ENCODE measurements around the gene EPN1. TPM values are rescaled to one million over a fixed set of nuclear protein-coding genes. Genes with fewer than 3 reads are reported as not detected.

The EPN1 gene
- total and polyA plus RNA-seq, 2 experiments from 2014 or later: 47.1 to 223 TPM

DNA sequence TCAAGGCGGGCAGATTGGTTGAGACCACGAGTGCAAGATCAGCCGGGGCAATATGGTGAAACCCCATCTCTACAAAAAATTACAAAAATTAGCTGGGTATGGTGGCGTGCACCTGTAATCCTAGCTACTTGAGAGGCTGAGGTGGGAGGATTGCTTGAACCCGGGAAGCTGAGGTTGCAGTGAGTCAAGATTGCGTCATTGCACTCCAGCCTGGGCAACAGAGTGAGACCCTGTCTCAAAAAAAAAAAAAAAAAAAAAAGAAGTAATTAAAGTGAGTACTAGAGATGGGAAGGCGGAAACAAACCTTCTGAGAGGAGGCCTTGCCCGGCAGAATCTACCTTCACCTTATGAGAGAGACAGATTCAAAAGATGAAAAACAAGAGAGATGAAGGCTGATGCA, 48.5 kb downstream of the EPN1 start:
- Histone ChIP-seq H3K27me3 (ENCODE audit: insufficient read depth) (no peaks in the 10 kb centered on the region), H3K4me1 (ENCODE audit: insufficient read depth) (no peaks in the 10 kb centered on the region), H4K20me1 (replicated peaks; ENCODE audit: insufficient read depth) (no peaks in the 10 kb centered on the region), H3K9me2 (ENCODE audit: insufficient read depth) (no peaks in the 10 kb centered on the region), H3K79me2 (replicated peaks; ENCODE audit: insufficient read depth) (no peaks in the 10 kb centered on the region), H3K4me3 (no peak overlapping the region), H3K36me3 (ENCODE audit: insufficient read depth) (no peaks in the 10 kb centered on the region; the same call in 1 of the 2 replicates), H3K27ac (ENCODE audit: low read depth) (no peak overlapping the region), H2AFZ (no peak overlapping the region), H3K4me2 (no peak overlapping the region), H3F3A (replicated peaks; ENCODE audit: low read depth) (no peaks in the 10 kb centered on the region)
- Mint-ChIP-seq H3K36me3 (ENCODE audit: low read depth) (peaks cover 44% of the 10 kb centered on the region), H3K27me3 (ENCODE audit: insufficient read depth, low read depth, poor library complexity) (peaks cover 1% of the 10 kb centered on the region), H3K4me3 (no peak overlapping the region), H3K9me3 (peaks cover 95% of the 10 kb centered on the region), H3K27ac (no peak overlapping the region), H3K4me1 (no peaks in the 10 kb centered on the region)
- TF ChIP-seq, protein P1, sequence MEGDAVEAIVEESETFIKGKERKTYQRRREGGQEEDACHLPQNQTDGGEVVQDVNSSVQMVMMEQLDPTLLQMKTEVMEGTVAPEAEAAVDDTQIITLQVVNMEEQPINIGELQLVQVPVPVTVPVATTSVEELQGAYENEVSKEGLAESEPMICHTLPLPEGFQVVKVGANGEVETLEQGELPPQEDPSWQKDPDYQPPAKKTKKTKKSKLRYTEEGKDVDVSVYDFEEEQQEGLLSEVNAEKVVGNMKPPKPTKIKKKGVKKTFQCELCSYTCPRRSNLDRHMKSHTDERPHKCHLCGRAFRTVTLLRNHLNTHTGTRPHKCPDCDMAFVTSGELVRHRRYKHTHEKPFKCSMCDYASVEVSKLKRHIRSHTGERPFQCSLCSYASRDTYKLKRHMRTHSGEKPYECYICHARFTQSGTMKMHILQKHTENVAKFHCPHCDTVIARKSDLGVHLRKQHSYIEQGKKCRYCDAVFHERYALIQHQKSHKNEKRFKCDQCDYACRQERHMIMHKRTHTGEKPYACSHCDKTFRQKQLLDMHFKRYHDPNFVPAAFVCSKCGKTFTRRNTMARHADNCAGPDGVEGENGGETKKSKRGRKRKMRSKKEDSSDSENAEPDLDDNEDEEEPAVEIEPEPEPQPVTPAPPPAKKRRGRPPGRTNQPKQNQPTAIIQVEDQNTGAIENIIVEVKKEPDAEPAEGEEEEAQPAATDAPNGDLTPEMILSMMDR (conservative IDR thresholded peaks at IDR 0.05; ENCODE audit: low read depth in 2 of 2): no peak
- no peak for TF ChIP-seq CREB1 (CRISPR knock-in tag; IDR thresholded peaks at IDR 0.05; ENCODE audit: low read depth)
- TF ChIP-seq JUNB (IDR thresholded peaks at IDR 0.05; ENCODE audit: unreplicated experiment): no peak
- TF ChIP-seq STAT1 (IDR thresholded peaks at IDR 0.05; ENCODE audit: unreplicated experiment): no peak
- TF ChIP-seq EZH2 (IDR thresholded peaks at IDR 0.05; ENCODE audit: low read depth, unreplicated experiment): no peak
- TF ChIP-seq, protein P2, sequence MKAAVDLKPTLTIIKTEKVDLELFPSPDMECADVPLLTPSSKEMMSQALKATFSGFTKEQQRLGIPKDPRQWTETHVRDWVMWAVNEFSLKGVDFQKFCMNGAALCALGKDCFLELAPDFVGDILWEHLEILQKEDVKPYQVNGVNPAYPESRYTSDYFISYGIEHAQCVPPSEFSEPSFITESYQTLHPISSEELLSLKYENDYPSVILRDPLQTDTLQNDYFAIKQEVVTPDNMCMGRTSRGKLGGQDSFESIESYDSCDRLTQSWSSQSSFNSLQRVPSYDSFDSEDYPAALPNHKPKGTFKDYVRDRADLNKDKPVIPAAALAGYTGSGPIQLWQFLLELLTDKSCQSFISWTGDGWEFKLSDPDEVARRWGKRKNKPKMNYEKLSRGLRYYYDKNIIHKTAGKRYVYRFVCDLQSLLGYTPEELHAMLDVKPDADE (IDR thresholded peaks at IDR 0.05): no peak
- TF ChIP-seq, protein P3, sequence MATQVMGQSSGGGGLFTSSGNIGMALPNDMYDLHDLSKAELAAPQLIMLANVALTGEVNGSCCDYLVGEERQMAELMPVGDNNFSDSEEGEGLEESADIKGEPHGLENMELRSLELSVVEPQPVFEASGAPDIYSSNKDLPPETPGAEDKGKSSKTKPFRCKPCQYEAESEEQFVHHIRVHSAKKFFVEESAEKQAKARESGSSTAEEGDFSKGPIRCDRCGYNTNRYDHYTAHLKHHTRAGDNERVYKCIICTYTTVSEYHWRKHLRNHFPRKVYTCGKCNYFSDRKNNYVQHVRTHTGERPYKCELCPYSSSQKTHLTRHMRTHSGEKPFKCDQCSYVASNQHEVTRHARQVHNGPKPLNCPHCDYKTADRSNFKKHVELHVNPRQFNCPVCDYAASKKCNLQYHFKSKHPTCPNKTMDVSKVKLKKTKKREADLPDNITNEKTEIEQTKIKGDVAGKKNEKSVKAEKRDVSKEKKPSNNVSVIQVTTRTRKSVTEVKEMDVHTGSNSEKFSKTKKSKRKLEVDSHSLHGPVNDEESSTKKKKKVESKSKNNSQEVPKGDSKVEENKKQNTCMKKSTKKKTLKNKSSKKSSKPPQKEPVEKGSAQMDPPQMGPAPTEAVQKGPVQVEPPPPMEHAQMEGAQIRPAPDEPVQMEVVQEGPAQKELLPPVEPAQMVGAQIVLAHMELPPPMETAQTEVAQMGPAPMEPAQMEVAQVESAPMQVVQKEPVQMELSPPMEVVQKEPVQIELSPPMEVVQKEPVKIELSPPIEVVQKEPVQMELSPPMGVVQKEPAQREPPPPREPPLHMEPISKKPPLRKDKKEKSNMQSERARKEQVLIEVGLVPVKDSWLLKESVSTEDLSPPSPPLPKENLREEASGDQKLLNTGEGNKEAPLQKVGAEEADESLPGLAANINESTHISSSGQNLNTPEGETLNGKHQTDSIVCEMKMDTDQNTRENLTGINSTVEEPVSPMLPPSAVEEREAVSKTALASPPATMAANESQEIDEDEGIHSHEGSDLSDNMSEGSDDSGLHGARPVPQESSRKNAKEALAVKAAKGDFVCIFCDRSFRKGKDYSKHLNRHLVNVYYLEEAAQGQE (IDR thresholded peaks at IDR 0.05; ENCODE audit: unreplicated experiment): no peak
- no peak for TF ChIP-seq ZNF331 (CRISPR knock-in tag; IDR thresholded peaks at IDR 0.05; ENCODE audit: low read depth)
- TF ChIP-seq ZNF114 (CRISPR knock-in tag; IDR thresholded peaks at IDR 0.05): no peak
- no peak for TF ChIP-seq EZH2phosphoT487 (IDR thresholded peaks at IDR 0.05; ENCODE audit: unreplicated experiment)
- no peak for TF ChIP-seq NANOG (IDR thresholded peaks at IDR 0.05; ENCODE audit: borderline replicate concordance)
- TF ChIP-seq POLR2AphosphoS5 (IDR thresholded peaks at IDR 0.05; ENCODE audit: low read depth): no peak
- TF ChIP-seq, protein P4, sequence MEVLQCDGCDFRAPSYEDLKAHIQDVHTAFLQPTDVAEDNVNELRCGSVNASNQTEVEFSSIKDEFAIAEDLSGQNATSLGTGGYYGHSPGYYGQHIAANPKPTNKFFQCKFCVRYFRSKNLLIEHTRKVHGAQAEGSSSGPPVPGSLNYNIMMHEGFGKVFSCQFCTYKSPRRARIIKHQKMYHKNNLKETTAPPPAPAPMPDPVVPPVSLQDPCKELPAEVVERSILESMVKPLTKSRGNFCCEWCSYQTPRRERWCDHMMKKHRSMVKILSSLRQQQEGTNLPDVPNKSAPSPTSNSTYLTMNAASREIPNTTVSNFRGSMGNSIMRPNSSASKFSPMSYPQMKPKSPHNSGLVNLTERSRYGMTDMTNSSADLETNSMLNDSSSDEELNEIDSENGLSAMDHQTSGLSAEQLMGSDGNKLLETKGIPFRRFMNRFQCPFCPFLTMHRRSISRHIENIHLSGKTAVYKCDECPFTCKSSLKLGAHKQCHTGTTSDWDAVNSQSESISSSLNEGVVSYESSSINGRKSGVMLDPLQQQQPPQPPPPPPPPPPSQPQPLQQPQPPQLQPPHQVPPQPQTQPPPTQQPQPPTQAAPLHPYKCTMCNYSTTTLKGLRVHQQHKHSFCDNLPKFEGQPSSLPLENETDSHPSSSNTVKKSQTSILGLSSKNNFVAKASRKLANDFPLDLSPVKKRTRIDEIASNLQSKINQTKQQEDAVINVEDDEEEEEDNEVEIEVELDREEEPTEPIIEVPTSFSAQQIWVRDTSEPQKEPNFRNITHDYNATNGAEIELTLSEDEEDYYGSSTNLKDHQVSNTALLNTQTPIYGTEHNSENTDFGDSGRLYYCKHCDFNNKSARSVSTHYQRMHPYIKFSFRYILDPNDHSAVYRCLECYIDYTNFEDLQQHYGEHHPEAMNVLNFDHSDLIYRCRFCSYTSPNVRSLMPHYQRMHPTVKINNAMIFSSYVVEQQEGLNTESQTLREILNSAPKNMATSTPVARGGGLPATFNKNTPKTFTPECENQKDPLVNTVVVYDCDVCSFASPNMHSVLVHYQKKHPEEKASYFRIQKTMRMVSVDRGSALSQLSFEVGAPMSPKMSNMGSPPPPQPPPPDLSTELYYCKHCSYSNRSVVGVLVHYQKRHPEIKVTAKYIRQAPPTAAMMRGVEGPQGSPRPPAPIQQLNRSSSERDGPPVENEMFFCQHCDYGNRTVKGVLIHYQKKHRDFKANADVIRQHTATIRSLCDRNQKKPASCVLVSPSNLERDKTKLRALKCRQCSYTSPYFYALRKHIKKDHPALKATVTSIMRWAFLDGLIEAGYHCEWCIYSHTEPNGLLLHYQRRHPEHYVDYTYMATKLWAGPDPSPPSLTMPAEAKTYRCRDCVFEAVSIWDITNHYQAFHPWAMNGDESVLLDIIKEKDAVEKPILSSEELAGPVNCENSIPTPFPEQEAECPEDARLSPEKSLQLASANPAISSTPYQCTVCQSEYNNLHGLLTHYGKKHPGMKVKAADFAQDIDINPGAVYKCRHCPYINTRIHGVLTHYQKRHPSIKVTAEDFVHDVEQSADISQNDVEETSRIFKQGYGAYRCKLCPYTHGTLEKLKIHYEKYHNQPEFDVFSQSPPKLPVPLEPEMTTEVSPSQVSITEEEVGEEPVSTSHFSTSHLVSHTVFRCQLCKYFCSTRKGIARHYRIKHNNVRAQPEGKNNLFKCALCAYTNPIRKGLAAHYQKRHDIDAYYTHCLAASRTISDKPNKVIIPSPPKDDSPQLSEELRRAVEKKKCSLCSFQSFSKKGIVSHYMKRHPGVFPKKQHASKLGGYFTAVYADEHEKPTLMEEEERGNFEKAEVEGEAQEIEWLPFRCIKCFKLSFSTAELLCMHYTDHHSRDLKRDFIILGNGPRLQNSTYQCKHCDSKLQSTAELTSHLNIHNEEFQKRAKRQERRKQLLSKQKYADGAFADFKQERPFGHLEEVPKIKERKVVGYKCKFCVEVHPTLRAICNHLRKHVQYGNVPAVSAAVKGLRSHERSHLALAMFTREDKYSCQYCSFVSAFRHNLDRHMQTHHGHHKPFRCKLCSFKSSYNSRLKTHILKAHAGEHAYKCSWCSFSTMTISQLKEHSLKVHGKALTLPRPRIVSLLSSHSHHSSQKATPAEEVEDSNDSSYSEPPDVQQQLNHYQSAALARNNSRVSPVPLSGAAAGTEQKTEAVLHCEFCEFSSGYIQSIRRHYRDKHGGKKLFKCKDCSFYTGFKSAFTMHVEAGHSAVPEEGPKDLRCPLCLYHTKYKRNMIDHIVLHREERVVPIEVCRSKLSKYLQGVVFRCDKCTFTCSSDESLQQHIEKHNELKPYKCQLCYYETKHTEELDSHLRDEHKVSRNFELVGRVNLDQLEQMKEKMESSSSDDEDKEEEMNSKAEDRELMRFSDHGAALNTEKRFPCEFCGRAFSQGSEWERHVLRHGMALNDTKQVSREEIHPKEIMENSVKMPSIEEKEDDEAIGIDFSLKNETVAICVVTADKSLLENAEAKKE (CRISPR knock-in tag; IDR thresholded peaks at IDR 0.05): no peak
- no peak for ATAC-seq
- DNase-seq (ENCODE audit: low spot score): no peak

All from GM23338 (cell line).